ENCODE measurements around the gene GPR137B.
"Not testable (repeated sequence)": the region's sequence is repeated elsewhere in the genome, so short reads cannot be mapped to it uniquely, and the experiment has no call there.

The GPR137B gene, protein sequence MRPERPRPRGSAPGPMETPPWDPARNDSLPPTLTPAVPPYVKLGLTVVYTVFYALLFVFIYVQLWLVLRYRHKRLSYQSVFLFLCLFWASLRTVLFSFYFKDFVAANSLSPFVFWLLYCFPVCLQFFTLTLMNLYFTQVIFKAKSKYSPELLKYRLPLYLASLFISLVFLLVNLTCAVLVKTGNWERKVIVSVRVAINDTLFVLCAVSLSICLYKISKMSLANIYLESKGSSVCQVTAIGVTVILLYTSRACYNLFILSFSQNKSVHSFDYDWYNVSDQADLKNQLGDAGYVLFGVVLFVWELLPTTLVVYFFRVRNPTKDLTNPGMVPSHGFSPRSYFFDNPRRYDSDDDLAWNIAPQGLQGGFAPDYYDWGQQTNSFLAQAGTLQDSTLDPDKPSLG

DNA sequence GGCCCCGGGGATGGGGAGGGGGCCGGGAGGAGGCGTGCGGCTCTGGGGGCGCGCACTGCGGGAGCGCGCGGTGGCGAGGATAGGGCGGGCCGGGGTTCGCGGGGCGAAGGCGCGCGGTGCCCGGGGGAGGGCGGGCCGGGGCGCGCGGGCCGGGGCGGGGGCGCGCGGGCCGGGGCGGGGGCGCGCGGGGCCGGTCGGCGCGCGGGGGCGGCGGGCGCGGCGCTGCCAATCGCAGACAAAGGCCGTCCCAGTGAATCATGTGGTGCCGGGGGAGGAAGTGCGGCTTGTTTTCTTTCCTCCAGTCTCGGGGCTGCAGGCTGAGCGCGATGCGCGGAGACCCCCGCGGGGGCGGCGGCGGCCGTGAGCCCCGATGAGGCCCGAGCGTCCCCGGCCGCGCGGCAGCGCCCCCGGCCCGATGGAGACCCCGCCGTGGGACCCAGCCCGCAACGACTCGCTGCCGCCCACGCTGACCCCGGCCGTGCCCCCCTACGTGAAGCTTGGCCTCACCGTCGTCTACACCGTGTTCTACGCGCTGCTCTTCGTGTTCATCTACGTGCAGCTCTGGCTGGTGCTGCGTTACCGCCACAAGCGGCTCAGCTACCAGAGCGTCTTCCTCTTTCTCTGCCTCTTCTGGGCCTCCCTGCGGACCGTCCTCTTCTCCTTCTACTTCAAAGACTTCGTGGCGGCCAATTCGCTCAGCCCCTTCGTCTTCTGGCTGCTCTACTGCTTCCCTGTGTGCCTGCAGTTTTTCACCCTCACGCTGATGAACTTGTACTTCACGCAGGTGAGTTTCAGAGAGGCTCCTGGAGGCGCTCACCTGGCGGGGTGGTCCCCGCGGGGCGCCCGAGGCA, at the start of gene GPR137B:
GPR137B (plus strand) TSS at position 287 of the 851 bp plus-strand sequence; CDS start at position 371, 84 bp downstream.
- no peak for DNase-seq

DNA sequence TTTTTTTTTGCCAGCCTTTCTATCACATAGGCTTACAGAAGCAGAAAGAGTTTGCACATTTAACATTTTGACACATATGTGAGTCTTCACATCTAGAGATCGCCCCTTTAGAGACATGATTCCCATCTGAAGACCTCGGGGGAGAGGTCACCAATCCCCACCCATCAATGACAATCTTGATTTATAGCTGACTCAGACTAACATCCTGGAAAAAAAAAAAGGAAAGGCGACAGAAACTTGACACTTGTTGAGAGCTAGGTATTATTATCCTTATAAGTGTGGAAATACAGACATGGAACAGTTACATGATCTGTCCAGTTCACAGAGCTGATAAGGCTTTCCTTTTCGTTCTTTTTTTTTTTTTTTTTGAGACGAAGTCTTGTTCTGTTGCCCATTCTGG, 49.4 kb upstream of the GPR137B start:
- no peak for DNase-seq

DNA sequence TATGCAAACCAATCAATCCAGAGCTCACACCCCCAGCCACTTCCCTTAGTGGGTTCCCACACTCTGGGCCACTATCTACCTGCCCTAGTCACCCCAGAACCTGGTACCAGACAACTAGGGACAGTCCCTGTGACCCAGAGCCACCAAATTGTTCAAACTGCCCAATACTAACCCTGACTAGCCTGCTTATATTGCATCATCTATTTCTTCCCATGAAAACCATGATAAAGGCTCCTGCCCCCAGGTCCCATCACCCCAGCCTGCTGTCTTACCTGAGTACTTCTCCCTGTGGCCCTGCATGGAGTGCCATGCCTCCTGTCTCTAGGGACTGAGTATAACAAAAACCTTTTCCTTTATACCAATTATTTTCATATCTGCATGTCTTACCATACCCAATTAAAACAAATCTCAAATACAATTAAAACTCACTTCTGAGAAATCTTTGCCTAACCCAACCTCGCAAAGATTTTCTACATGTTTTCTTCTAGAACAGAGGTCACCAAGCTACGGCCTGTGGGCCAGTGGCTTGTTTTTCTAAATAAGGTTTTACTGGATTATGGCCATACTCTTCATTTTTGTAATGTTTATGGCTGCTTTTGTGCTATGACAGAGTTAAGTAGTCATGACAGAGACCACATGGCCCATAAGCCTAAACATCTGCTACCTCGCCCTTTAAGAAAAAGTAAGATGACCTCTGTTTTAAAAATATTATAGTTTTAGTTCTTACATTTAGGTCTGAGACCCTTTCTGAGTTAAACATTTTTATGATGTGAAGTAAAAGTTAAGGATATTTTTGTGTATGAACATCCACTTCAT, 46.4 kb upstream of the GPR137B start:
- no peak for DNase-seq

DNA sequence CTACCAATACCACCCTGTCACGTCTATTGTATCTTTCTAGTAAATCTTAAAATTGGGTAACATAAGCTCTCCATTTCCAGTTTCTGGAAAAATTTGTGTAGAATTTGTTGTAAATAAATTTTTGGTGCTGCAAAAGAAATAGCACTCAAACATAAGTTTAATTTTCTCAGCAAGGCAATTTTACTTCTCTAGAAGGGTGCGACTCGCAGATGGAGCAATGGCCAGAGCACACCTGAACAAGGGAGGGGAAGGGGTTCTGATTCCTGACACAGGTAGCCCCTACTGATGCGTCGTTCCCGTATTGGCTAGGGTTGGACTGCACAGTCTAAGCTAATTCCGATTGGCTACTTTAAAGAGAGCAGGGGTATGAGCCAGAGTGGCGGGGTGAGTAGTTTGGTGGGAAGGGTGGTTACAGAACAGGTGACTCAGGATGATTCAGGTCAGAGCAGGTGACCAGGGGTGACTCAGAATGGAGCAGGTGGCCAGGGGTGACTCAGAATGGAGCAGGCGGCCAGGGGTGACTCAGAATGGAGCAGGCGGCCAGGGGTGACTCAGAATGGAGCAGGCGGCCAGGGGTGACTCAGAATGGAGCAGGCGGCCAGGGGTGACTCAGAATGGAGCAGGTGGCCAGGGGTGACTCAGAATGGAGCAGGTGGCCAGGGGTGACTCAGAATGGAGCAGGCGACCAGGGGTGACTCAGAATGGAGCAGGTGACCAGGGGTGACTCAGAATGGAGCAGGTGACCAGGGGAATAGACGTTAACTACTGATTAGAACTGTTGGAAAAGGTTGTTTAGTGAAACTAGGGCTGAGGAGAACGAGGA, 45.5 kb upstream of the GPR137B start:
- not testable (repeated sequence) for DNase-seq

DNA sequence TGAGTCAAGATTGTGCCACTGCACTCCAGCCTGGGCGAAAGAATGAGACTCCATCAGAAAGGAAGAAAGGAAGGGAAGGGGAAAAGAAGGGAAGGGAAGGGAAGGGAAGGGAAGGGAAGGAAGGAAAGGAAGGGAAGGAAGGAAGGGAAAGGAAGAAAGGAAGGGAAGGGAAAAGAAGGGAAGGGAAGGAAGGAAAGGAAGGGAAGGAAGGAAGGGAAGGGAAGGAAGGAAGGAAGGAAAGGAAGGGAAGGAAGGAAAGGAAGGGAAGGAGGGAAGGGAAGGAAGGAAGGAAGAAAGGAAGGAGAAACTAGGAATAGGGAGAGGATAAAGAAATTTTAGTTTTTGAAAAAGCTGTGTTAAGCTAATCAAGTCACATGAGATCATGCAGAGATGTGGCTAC, 44.1 kb upstream of the GPR137B start:
- no peak for DNase-seq

DNA sequence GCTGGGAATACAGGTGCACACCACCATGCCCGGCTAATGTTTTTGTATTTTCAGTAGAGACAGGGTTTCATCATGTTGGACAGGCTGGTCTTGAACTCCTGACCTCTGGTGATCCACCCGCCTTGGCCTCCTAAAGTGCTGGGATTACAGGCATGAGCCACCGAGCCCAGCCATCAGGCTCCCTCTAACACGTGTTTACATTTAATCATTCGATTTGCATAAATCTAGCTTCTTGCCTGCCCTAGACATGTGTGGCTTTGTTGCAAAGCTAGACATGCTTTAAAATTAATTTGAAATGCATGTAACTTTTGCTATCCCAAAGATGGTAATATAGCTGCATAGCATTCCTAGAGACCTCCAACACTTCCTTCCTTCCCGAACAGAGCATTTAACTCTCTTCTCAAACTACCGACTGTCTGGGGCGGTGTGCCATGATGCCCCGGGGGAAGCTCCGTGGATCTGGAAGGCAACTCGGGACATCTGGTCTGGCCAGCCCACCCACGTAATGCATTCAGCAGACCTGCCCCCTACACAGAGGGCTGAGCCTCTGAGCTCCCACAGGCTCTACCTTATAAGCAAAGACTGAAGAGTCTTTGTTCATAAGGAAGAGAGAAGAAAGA, 42.9 kb upstream of the GPR137B start:
- no peak for DNase-seq

DNA sequence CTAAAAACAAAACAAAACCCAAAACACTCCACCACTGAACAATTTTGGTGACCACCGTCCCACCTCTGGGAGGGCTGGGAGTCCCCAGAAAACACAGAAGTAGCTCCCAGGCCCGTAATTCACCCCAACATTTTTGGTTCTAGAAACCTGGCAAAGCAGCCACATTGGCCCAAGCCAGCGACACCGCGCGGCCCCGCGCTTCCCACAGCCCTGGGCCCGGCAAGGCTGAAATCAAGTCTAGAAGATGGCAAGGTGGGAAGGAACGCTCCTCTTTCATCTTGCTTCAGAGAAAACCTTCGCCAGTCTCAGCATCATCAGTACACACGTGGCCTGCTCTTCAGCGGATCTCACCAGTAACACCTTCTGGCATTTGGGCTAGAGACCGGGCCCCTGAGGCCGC, 41.5 kb upstream of the GPR137B start:
- no peak for DNase-seq

DNA sequence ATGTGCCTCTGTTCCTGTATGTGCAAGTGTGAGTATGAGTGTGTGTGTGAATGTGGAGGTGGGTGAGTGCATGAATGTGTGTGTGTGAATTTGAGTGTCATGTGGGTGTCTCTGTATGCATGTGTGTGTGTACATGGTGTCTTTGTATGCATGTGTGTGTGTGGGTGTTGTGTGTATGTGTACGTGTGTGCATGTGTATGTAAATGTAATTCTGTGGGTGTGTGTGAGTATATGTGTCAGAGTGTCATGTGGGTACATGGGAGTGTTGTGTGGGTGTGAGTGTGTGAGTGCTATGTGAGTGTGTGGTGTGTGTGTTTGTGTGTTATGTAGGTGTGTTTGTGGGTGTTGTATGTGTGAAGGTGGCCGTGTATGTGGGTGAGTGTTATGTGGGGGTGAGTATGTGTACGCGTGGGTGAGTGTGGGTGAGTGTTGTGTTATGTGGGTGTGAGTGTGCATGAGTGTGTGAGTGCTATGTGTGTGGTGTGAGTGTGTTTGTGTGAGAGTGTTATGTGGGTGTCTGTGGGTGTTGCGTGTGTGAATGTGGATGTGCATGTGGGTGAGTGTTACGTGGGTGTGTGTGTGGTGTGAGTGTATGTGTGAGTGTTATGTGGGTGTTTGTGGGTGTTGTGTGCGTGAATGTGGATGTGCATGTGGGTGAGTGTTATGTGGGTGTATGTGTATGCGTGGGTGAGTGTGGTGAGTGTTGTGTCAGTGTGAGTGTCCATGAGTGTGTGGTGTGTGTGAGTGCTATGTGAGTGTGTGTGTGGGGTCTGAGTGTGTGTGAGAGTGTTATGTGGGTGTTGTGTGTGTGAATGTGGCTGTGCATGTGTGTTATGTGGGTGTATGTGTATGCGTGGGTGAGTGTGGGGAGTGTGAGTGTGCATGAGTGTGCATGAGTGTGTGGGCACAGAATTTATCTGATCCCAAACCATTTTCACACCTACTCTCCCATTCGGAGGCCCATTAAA, 40.8 kb upstream of the GPR137B start:
- DNase-seq = no peak

DNA sequence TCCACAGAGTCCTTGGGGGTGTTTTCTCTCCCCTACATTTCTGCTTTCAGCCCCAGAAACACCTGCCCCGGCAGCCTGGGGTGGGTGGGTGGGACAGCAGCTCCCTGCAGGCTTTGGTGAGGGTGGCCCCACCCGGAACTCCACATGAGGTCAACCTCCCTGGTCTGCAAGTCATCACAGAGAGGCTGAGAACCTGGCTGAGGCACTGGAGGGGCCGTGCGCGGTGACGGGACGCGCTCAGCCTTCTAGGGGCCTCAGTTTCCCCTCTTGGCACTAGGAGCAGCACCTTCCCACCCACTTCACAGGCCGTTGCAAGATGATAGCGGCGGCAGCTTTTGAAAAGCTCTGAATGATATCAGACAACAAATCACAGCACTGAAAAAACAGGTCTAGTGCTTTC, 39.7 kb upstream of the GPR137B start:
- no peak for DNase-seq

DNA sequence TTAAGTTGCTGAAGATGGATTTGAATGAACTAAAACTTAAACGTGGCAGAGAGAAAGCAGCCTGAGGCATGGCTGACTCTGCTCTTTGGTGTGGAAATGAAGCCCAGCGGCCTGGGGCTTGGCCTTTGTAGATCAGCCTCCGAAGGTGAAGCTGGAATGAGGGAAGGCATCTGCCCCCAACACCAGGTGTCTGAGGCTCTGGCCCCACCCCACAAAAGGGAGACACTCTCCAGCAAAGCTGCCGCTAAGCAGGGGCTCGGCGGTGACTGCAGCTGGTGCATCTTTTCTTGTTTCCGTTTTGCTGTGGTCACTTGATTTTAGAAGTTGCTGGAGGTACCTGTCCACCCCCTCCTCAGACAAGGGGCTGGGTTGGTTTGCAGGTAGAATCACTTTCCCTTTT, 39.3 kb upstream of the GPR137B start:
- no peak for DNase-seq

DNA sequence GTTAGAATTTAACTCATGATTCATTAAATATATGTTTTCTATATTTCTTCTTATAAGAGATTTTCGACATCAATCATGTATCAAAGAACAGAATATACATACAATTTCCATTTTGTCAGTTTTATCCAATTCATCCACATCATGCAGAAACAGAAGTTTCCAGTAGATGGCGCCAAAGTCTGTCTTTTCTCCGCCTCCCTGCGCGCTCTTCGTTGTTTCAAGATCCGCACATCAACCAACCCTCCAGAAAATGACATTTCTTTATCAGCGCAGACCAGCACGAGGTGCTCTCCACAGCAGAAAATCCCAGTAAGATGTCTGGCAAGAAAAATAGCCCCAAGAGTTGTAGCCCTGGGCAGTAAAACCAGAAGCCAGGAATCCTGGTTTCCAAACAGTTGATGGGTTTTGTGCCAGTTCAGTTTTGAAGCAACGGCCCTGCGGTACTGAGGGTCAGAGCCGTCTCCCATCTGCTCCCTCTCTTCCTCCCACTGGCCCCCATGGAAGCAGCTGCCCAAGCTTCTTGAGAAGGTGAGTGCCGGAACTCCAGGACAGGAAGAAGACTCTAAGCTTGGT, 38.6 kb upstream of the GPR137B start:
- DNase-seq = no peak

DNA sequence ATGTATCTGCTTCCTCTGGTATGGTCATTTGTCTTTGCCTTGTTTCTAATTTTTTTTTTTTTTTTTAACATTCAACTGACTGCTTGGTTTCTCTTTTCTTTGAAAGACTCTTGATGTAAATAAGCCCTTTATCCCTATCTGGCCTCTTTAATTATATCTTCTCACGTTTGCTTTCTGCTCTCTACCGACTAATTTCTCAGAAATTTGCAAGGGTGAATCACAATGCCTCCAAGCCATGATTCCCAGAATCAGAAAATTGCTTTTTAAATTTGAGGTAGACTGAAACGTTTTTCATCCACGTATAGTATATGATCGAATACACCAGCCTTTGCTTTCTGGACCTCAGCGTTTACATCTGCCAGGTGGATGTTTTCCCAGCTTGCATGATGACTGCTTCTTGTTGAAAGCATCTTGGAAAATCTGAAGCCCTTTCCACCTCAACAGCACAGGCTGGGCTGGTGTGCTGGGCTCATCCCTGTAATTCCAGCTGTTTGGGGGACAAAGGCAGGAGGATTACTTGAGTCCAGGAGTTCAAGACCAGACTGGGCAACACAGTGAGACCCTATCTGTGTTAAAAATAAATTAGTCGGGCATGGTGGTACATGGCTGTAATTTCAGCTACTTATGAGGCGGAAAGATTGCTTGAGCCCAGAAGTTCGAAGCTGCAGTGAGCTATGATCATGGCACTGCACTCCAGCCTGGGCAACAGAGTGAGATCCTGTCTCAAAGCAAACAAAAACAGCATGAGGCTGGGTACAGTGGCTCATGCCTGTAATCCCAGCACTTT, 35.0 kb upstream of the GPR137B start:
- no peak for DNase-seq

DNA sequence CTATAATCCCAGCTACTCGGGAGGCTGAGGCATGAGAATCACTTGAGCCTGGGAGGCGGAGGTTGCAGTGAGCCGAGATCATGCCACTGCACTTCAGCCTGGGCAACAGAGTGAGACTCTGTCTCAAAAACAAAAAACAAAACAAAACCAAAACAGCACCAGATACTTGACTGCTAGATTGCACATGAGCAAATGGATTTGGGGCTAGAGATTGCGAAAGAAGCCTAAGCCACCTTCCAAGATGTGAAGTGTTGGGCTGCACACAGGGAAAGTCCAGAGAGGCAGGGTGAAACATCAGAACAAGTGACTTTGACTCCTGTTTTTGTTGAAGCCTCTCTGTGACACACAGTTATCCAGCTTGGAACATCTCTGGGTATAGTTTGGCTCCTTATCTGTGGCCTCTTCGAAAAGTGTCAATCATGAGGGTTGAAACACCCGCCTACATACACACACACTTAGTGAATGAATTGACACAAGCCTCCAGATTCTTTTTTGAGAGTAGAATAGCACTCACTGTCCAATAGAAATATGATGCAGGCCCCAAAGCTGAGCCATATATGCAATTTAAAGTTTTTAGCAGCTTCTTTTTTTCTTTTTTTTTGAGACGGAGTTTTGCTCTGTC, 34.2 kb upstream of the GPR137B start:
- no peak for DNase-seq

DNA sequence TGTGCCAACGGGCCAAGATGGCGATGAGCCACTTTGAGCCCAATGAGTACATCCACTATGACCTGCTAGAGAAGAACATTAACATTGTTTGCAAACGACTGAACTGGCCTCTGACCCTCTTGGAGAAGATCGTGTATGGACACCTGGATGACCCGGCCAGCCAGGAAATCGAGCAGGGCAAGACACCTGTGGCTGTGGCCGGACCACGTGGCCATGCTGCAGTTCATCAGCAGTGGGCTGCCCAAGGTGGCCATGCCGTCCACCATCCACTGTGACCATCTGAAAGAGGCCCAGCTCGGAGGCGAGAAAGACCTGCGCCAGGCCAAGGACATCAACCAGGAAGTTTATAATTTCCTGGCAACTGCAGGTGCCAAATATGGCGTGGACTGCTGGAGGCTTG, 32.2 kb upstream of the GPR137B start:
- DNase-seq = no peak

DNA sequence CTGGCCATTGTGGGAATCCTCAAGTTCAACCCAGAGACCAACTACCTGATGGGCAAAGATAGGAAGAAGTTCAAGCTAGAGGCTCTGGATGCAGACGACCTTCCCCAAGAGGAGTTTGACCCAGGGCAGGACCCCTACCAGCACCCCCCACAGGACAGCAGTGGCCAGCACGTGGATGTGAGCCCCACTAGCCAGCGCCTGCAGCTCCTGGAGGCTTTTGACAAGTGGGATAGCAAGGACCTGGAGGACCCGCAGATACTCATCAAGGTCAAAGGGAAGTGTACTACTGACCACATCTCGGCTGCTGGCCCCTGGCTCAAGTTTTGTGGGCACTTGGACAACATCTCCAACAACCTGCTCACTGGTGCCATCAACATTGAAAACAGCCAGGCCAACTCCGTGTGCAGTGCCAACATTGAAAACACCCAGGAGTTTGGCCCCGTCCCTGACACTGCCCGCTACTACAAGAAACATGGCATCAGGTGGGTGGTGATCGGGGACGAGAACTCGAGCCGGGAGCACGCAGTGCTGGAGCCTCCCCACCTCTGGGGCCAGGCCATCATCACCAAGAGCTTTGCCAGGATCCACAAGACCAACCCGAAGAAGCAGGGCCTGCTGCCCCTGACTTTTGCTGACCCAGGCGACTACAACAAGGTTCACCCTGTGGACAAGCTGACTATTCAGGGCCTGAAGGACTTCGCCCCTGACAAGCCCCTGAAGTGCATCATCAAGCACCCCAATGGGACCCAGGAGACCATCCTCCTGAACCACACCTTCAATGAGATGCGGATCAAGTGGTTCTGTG, 30.6 kb upstream of the GPR137B start:
- DNase-seq = no peak

DNA sequence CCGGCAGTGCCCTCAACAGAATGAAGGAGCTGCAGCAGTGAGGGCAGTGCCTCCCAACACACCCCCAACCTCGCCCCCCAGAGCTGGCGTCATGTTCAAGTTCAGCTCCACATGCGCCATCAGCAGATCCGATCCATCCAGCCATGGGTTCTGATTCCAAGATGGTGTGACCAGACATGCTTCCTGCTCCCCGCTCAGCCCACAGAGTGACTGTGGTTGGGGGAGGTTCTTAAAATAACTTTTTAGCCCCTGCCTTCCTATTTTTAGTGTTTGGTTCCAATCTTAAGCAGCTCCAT, 30.1 kb upstream of the GPR137B start:
- no peak for DNase-seq

DNA sequence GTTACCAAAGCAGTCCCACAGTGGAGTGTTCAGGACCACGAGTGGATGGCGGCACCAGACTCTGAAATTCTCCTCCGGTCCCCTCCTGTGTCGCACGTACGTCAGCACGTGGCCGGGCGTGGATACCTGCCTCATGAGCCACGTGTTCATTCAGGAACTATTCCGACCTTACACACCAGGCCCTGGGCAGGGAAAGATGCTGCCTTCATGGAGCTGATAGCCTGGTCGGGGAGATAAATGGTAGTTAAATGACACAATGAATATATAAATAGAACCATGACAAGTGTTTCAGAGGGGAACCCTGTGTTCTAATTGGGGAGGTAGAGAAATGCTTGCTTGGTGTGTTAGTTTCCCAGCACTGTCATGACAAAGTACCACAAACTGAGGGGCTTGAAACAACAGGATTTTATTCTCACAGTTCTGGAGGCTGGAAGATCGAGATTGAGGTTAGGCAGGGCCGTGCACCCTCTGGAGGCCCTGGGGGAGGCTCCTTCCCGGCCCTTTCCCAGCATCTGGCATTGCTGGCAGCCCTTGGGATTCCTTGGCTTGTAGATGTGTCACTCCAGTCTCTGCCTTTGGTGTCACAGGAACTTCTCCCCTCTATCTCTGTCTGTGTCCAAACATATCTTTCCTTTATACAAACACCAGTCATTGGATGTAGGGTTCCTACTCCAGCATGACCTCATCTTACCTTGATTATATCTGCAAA, 28.9 kb upstream of the GPR137B start:
- DNase-seq = no peak

Data from GF-D8 (cell line).